Ascending aorta (tissue), 2 donors: ENCODE data around the gene VEZT. TPM values are rescaled to one million over a fixed set of nuclear protein-coding genes. Genes with fewer than 3 reads are reported as not detected.

Experiments
- DNase-seq, 2 donors: peaks; one replicate each; pipeline ENCODE4 v3.0.0-alpha.2; 2019; ENCODE audit warnings: low spot score in 2 of 2
- H3K27ac ChIP-seq, 2 donors: fragments of 200-600 bp; sonication (generic); one replicate each; pipeline ENCODE4 v1.5.1; 2016 to 2017; ENCODE audit warnings: mild to moderate bottlenecking in 1 of 2
- H3K27me3 ChIP-seq: fragments of 200-600 bp; sonication (generic); one replicate; pipeline ENCODE4 v1.5.1; 2017
- H3K36me3 ChIP-seq, 2 donors: fragments of 200-600 bp; sonication (generic); one replicate each; pipeline ENCODE4 v1.5.1; 2016
- H3K4me1 ChIP-seq, 2 donors: fragments of 200-600 bp; sonication (generic); one replicate each; pipeline ENCODE4 v1.5.1; 2016 to 2017; ENCODE audit warnings: mild to moderate bottlenecking in 1 of 2
- H3K4me3 ChIP-seq, 2 donors: fragments of 200-600 bp; sonication (generic); one replicate each; pipeline ENCODE4 v1.5.1; 2016 to 2017; ENCODE audit warnings: mild to moderate bottlenecking in 1 of 2
- H3K9me3 ChIP-seq, 2 donors: fragments of 200-600 bp; sonication (generic); one replicate each; pipeline ENCODE4 v1.5.1; 2016
- intact Hi-C: fragments of 100-400 bp; cut with DNase I; formaldehyde crosslinking; loops from one replicate; pipeline ENCODE4 v1.15.1; 2023
- total RNA-seq: library from RNA; depleted of rRNA; stranded (reverse); fragments of >200 nt; gene quantifications from one replicate; pipeline ENCODE4 v1.1.0, GENCODE V29; 2016
- TF ChIP-seq, protein P1 (sequence below), 3 experiments: fragments of 200-600 bp in 2 of 3; fragments of 450-650 bp in 1 of 3; sonication (generic) in 2 of 3; IDR thresholded peaks; one replicate each; pipeline ENCODE4 v1.5.1; 2016 to 2019; ENCODE audit warnings: antibody characterized with exemption in 3 of 3, mild to moderate bottlenecking in 1 of 3, moderate library complexity in 1 of 3

VEZT gene
- total RNA-seq, 1 donor from 2014 or later = 141 TPM

DNA sequence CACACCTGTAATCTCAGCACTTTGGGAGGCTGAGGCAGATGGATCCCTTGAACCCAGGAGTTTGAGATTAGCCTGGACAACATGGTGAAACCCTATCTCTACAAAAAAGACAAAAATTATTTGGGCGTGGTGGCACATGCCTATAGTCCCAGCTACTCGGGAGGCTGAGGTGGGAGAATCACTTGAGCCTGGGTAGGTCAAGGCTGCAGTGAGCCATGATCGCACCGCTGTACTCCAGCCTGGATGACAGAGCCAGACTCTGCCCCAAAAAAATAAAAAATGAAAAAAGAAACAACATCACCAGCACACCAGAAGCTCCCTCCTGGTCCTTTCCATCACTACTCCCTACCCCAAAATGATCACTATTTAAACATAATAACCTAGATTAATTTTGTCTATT, 2.6 kb downstream of the VEZT start:
- Histone ChIP-seq H3K9me3 (no peaks in the 10 kb centered on the region), H3K36me3 (peaks cover 4 to 5% of the 10 kb centered on the region in 2 donors), H3K4me3 (peak overlapping the region in 1 of 2 donors; percentile 90), H3K27me3 (no peaks in the 10 kb centered on the region), H3K27ac (no peak overlapping the region), H3K4me1 (peaks cover 0 to 24% of the 10 kb centered on the region in 2 donors)
- intact Hi-C loops = no loop called here
- TF ChIP-seq, protein P1, sequence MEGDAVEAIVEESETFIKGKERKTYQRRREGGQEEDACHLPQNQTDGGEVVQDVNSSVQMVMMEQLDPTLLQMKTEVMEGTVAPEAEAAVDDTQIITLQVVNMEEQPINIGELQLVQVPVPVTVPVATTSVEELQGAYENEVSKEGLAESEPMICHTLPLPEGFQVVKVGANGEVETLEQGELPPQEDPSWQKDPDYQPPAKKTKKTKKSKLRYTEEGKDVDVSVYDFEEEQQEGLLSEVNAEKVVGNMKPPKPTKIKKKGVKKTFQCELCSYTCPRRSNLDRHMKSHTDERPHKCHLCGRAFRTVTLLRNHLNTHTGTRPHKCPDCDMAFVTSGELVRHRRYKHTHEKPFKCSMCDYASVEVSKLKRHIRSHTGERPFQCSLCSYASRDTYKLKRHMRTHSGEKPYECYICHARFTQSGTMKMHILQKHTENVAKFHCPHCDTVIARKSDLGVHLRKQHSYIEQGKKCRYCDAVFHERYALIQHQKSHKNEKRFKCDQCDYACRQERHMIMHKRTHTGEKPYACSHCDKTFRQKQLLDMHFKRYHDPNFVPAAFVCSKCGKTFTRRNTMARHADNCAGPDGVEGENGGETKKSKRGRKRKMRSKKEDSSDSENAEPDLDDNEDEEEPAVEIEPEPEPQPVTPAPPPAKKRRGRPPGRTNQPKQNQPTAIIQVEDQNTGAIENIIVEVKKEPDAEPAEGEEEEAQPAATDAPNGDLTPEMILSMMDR (IDR thresholded peaks at IDR 0.05) = no peak
- DNase-seq = no peak

- intact Hi-C loops = no loop called here
- H3K27ac ChIP-seq = no peak overlapping the region
- no peak for DNase-seq
- TF ChIP-seq, protein P1 (IDR thresholded peaks at IDR 0.05) = no peak
- no peak overlapping the region for H3K4me3 ChIP-seq
- H3K36me3 ChIP-seq = peaks cover 4 to 9% of the 10 kb centered on the region in 2 donors
- H3K4me1 ChIP-seq = peaks cover 0 to 24% of the 10 kb centered on the region in 2 donors
- no peaks in the 10 kb centered on the region for H3K27me3 ChIP-seq
- no peaks in the 10 kb centered on the region for H3K9me3 ChIP-seq
Observed at GRCh38 chr12:95220726-95221125, 3.1 kb downstream of the VEZT start.

- Histone ChIP-seq H3K27me3 (no peaks in the 10 kb centered on the region), H3K4me3 (no peak overlapping the region), H3K9me3 (no peaks in the 10 kb centered on the region), H3K36me3 (peaks cover 4 to 9% of the 10 kb centered on the region in 2 donors), H3K27ac (peak overlapping the region; percentile 17 to 56), H3K4me1 (peaks cover 0 to 31% of the 10 kb centered on the region in 2 donors)
- TF ChIP-seq, protein P1 (IDR thresholded peaks at IDR 0.05) = no peak
- DNase-seq = no peak
- intact Hi-C loops = no loop called here
Observed at GRCh38 chr12:95224202-95225170, 6.9 kb downstream of the VEZT start.

GRCh38 chr12:95225645-95226212, 8.1 kb downstream of the VEZT start:
- Histone ChIP-seq H3K4me3 (no peak overlapping the region), H3K27ac (peak overlapping the region in 1 of 2 donors; percentile 7), H3K9me3 (no peaks in the 10 kb centered on the region), H3K36me3 (peaks cover 4 to 9% of the 10 kb centered on the region in 2 donors), H3K4me1 (peaks cover 0 to 28% of the 10 kb centered on the region in 2 donors), H3K27me3 (no peaks in the 10 kb centered on the region)
- intact Hi-C loops = no loop called here
- DNase-seq = no peak
- TF ChIP-seq, protein P1 (IDR thresholded peaks at IDR 0.05) = no peak

GRCh38 chr12:95227818-95228356, 10.3 kb downstream of the VEZT start:
- H3K4me1 ChIP-seq = peaks cover 3 to 22% of the 10 kb centered on the region in 2 donors
- TF ChIP-seq, protein P1 (IDR thresholded peaks at IDR 0.05) = no peak
- no peak for DNase-seq
- H3K27ac ChIP-seq = peak overlapping the region; percentile 13 to 53
- no peak overlapping the region for H3K4me3 ChIP-seq
- intact Hi-C loops = no loop called here
- H3K9me3 ChIP-seq = no peaks in the 10 kb centered on the region
- no peaks in the 10 kb centered on the region for H3K27me3 ChIP-seq
- H3K36me3 ChIP-seq = peaks cover 4 to 9% of the 10 kb centered on the region in 2 donors
